Endodermal cell (in vitro differentiated cells): ENCODE data around the gene FPR2. TPM values are rescaled to one million over a fixed set of nuclear protein-coding genes. Genes with fewer than 3 reads are reported as not detected.

Source experiments
- DNase-seq: peaks from one replicate; pipeline ENCODE4 v3.0.0-alpha.2; 2017
- H3K27ac ChIP-seq: 2 replicates; pipeline ENCODE4 v1.5.1; 2013; ENCODE audit warnings: mild to moderate bottlenecking, low read depth, low read length, moderate library complexity
- H3K27me3 ChIP-seq: 2 replicates; pipeline ENCODE4 v1.6.1; 2013; ENCODE audit warnings: mild to moderate bottlenecking, low read length, moderate library complexity; ENCODE audit not compliant: insufficient read depth, control insufficient read depth, poor library complexity, severe bottlenecking
- H3K36me3 ChIP-seq: 2 replicates; pipeline ENCODE4 v1.7.0; 2013; ENCODE audit warnings: mild to moderate bottlenecking, low read length, moderate library complexity; ENCODE audit not compliant: control insufficient read depth, insufficient read depth
- H3K4me1 ChIP-seq: one replicate; pipeline ENCODE4 v1.7.0; 2013; ENCODE audit warnings: low read length; ENCODE audit not compliant: control insufficient read depth, insufficient read depth
- H3K4me3 ChIP-seq: 2 replicates; pipeline ENCODE4 v1.5.1; 2013; ENCODE audit warnings: mild to moderate bottlenecking, low read length, moderate library complexity
- H3K9ac ChIP-seq: 2 replicates; pipeline ENCODE4 v1.6.1; 2013; ENCODE audit warnings: mild to moderate bottlenecking, low read length, moderate library complexity; ENCODE audit not compliant: poor library complexity, severe bottlenecking; ENCODE audit errors: extremely low read depth
- H3K9me3 ChIP-seq: 2 replicates; pipeline ENCODE4 v1.6.1; 2013; ENCODE audit warnings: mild to moderate bottlenecking, low read length, moderate library complexity; ENCODE audit not compliant: control insufficient read depth
- H3K27ac Mint-ChIP-seq: 2 replicates; pipeline ENCODE4 v1.8.0; 2020; ENCODE audit warnings: mixed read lengths
- H3K27me3 Mint-ChIP-seq: 2 replicates; pipeline ENCODE4 v1.8.0; 2021; ENCODE audit warnings: mild to moderate bottlenecking, mixed read lengths; ENCODE audit not compliant: insufficient read depth
- H3K36me3 Mint-ChIP-seq: 2 replicates; pipeline ENCODE4 v1.8.0; 2020; ENCODE audit warnings: low read depth, mixed read lengths
- H3K4me1 Mint-ChIP-seq: 2 replicates; pipeline ENCODE4 v1.8.0; 2020; ENCODE audit warnings: mixed read lengths
- H3K4me3 Mint-ChIP-seq: 2 replicates; pipeline ENCODE4 v1.8.0; 2020; ENCODE audit warnings: mild to moderate bottlenecking, moderate library complexity, mixed read lengths
- H3K9me3 Mint-ChIP-seq: 2 replicates; pipeline ENCODE4 v1.8.0; 2020; ENCODE audit warnings: mild to moderate bottlenecking, mixed read lengths
- WGBS, 2 experiments: methylation state at CpG; one replicate each; pipeline versions ENCODE4 v1.1.5 to v1.1.7; 2013; ENCODE audit warnings: missing lambda C conversion rate in 2 of 2, mixed read lengths in 1 of 2; ENCODE audit not compliant: insufficient coverage in 1 of 2, insufficient read length in 1 of 2; 5-methylcytosine and 5-hydroxymethylcytosine counted together
- total RNA-seq, 2 donors: library from RNA; stranded (reverse); fragmentation: NEBNext Ultra II Directional in 1 of 2; extraction: Animal tissue kit (Norgen Biotek cat#: 25700) in 1 of 2; gene quantifications; 2 replicates in 1 of 2; 3 replicates in 1 of 2; pipeline ENCODE4 v1.2.1, GENCODE V29; 2021
- TF ChIP-seq, protein P1 (sequence below): fragments of 200-600 bp; sonication (generic); conservative IDR thresholded peaks from 2 replicates; pipeline ENCODE4 v1.5.0; 2021; ENCODE audit warnings: antibody characterized with exemption, mild to moderate bottlenecking

Gene FPR2
- total RNA-seq, 2 donors from 2014 or later = 0.11 TPM; not detected in 1

DNA sequence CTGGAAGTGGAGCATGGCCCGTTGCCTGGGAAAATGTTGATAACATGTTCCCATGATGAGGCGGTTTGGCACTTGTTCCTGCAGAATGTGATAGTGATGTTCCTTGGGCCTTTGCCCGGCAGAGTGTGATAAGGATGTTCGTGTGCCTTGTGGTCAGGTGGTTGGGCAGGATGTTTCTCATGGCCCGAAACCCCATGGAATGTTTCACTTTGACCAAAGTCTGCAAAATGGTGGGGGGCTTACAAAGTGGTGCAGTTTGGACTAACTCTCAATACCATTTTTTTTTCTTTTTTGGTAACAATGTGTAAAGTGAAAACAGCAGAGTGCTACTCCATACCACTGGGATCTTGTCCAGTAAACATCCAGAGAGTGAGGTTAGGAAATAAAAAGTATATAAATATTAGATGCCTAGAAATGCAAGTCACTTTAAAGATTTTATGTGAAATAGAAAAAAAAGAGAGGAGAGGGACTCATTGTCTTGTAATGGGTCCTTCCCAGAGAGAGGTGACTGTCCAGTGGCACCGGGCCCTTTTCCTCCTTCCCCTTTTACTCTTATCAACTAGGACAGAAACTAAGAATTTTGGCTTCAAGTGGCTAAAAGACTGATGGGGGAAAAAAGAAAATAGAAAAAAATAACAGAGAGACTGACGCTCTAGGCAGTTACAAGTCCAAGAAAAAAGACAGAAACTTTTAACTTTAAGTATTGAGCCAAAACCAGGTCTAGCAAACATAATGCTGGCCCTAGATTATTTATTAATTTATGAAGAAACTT, 39.7 kb downstream of the FPR2 start:
- Mint-ChIP-seq H3K36me3 (peaks cover 2% of the 10 kb centered on the region), H3K4me3 (no peak overlapping the region), H3K27ac (no peak overlapping the region), H3K27me3 (peaks cover 17% of the 10 kb centered on the region), H3K9me3 (peaks cover 62% of the 10 kb centered on the region), H3K4me1 (no peaks in the 10 kb centered on the region)
- TF ChIP-seq, protein P1, sequence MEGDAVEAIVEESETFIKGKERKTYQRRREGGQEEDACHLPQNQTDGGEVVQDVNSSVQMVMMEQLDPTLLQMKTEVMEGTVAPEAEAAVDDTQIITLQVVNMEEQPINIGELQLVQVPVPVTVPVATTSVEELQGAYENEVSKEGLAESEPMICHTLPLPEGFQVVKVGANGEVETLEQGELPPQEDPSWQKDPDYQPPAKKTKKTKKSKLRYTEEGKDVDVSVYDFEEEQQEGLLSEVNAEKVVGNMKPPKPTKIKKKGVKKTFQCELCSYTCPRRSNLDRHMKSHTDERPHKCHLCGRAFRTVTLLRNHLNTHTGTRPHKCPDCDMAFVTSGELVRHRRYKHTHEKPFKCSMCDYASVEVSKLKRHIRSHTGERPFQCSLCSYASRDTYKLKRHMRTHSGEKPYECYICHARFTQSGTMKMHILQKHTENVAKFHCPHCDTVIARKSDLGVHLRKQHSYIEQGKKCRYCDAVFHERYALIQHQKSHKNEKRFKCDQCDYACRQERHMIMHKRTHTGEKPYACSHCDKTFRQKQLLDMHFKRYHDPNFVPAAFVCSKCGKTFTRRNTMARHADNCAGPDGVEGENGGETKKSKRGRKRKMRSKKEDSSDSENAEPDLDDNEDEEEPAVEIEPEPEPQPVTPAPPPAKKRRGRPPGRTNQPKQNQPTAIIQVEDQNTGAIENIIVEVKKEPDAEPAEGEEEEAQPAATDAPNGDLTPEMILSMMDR = no peak
- no peak overlapping the region for H3K9ac ChIP-seq
- H3K9me3 ChIP-seq = peaks cover 55% of the 10 kb centered on the region
- WGBS, 2 experiments = 83 to 91% methylated on average over 2 to 6 of the region's 7 CpGs
- H3K4me3 ChIP-seq = no peak overlapping the region
- H3K4me1 ChIP-seq = no peaks in the 10 kb centered on the region
- no peak for DNase-seq
- no peaks in the 10 kb centered on the region for H3K36me3 ChIP-seq
- H3K27me3 ChIP-seq = no peaks in the 10 kb centered on the region
- H3K27ac ChIP-seq = no peak overlapping the region

DNA sequence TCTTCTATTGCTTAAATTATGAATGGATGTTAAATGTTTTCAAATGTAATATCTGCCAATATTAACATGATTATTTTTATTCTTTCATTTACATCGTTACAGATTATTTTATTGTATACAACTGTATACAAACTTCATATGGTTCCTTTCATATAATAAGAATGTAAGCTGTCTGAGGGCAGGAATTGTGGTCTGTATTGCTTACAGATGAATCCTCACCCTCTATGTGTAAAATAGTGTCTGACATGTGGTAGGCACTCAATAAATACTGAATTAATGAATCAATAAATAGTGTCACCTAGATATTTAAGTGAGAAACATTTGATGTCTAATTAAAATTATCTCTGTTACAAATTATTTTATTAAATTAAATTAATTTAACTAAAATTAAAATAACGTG, 41.8 kb downstream of the FPR2 start:
- 67 to 88% methylated on average over 1 of the region's 2 CpGs for WGBS, 2 experiments
- Histone ChIP-seq H3K9ac (no peak overlapping the region), H3K4me3 (no peak overlapping the region), H3K36me3 (no peaks in the 10 kb centered on the region), H3K4me1 (no peaks in the 10 kb centered on the region), H3K9me3 (peaks cover 68% of the 10 kb centered on the region), H3K27me3 (no peaks in the 10 kb centered on the region), H3K27ac (no peak overlapping the region)
- Mint-ChIP-seq H3K4me1 (no peaks in the 10 kb centered on the region), H3K9me3 (peaks cover 75% of the 10 kb centered on the region), H3K27ac (no peak overlapping the region), H3K4me3 (no peak overlapping the region), H3K36me3 (peaks cover 18% of the 10 kb centered on the region), H3K27me3 (peaks cover 8% of the 10 kb centered on the region)
- TF ChIP-seq, protein P1 = no peak
- no peak for DNase-seq

DNA sequence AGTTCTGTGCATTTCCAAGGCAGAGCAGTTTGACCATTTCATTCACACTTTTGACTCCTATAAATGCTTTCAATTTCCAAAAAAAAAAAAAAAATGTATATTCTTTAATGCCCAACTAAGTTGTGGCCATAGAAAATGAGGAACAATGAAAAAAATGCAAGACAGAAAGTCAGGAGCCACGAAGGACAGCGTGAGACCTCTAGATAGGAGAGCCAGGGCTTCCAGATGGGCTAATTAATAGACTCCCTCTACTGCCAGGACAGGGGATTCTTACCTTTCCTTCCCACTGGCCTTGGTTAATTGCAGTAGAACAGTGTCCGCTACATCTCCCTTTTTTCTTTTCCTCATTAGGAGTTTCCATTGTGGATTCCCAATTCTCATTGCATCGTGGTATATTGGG, 42.5 kb downstream of the FPR2 start:
- peaks cover 21% of the 10 kb centered on the region for H3K36me3 Mint-ChIP-seq
- no peak overlapping the region for H3K9ac ChIP-seq
- no peak overlapping the region for H3K4me3 ChIP-seq
- H3K27ac ChIP-seq = no peak overlapping the region
- H3K27ac Mint-ChIP-seq = no peak overlapping the region
- peaks cover 75% of the 10 kb centered on the region for H3K9me3 Mint-ChIP-seq
- no peak overlapping the region for H3K4me3 Mint-ChIP-seq
- no peaks in the 10 kb centered on the region for H3K4me1 ChIP-seq
- no peaks in the 10 kb centered on the region for H3K4me1 Mint-ChIP-seq
- H3K27me3 Mint-ChIP-seq = peaks cover 4% of the 10 kb centered on the region
- no peak for DNase-seq
- no peaks in the 10 kb centered on the region for H3K36me3 ChIP-seq
- H3K27me3 ChIP-seq = no peaks in the 10 kb centered on the region
- H3K9me3 ChIP-seq = peaks cover 76% of the 10 kb centered on the region
- WGBS, 2 experiments = 70 to 75% methylated on average over 3 of the region's 4 CpGs
- TF ChIP-seq, protein P1 = no peak
